HG02610 (cell line): ENCODE data around the gene HAGH.

Experiments
- ATAC-seq: cut with Tn5 transposase; IDR thresholded peaks from one replicate; pipeline ENCODE4 v1.9.1; 2021; ENCODE audit warnings: mild to moderate bottlenecking, moderate library complexity; ENCODE audit not compliant: unreplicated experiment

Gene HAGH

DNA sequence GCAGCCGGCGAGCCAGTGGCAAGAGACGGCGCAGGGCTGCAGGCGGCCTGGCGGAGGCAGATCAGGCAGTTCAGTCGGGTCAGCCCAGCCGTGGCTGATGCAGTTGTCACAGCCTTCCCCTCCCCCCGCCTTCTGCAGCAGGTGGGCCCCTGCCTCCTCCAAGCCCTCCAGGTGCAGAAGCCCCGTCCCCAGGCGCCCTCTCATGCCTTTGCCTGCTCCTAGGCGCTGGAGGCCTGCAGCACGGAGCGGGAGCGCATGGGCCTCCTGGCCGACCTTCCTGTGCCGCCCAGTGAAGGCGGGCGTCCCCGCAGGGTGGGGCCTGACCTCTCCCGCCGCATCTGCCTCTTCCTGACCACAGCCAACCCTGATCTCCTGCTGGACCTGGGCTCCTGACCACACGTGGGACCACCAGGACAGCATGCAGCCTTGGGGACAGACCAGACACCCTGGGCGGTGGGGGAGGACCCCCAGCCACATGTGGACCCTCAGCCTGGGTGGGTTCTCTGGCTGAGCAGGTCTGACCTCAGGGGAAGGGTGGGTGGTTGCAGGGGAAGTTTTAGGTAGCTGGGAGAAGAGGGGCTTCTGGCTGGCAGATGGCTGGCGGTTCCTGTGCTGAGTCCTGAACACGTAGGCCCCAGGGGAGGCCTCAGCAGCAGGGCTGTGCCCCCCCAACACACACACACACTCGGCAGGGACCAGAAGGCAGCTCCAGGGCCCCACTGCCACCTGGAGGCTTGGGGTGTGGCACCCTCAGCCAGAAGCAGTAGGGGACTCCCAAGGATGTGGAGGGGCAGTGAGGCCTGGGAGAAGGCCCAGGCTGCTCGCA, 50.6 kb downstream of the HAGH start:
- no peak for ATAC-seq

DNA sequence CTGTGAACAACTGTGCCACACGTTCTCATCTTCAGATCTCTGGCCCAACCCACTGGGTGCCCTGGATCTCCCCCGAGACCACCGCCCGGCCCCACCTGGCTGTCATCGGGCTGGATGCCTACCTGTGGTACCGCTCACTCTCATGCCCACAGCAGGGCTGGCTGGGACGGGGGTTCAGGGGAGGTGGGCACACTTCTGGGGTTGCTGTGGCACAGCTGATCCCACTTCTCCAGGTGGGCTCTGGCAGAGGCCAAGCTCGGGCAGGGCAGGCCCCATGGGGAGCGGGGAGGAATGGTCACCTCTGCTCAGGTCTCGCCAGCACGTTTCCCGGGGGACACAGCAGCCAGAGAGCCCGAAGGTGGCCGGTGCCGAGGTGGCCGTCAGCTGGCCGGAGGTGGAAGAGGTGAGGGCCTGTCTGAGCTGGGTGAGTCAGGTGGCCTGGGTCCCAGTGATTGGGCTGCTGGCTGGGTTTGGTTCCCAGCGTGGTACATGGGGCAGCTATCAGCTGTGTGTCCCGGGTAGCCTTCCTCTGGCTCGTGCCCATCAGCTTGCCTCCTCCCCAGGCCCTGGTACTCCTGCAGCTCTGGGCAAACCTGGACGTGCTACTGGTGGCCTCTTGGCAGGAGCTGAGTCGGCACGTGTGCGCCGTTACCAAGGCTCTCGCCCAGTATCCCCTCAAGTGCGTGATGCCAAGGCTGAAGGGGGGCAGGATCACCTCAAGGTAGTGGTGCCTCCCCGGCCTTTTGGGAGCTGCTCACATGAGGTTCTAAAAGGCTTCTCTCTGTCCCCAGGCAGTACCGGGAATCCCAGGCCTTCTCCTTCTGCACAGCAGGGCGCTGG, 51.4 kb downstream of the HAGH start:
- no peak for ATAC-seq

DNA sequence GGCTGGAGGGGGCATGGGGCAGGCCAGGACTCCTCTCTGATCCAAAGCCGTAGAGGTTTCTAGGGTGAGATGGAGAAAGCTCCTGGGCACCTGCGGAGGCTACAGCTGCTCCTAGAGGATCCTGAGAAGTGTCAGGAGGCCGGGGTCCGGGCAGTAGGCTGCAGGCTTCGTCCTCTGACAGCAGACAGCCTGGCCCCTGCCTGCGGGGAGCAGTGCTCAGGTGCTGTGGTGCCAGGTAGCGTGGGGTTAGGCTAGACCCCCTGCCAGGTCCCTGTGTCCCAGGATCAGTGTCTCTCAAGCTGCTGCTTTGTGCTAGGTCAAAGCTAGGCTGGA, 52.2 kb downstream of the HAGH start:
- ATAC-seq = no peak

GRCh38 chr16:1773703-1774447, 52.8 kb downstream of the HAGH start:
- ATAC-seq = no peak

- no peak for ATAC-seq
Observed at GRCh38 chr16:1772908-1773702, 53.5 kb downstream of the HAGH start, which contains the start of gene MRPS34. Gene MRPS34 (minus strand): TSS chr16:1773134. CDS start chr16:1773119, 15 bp downstream.

DNA sequence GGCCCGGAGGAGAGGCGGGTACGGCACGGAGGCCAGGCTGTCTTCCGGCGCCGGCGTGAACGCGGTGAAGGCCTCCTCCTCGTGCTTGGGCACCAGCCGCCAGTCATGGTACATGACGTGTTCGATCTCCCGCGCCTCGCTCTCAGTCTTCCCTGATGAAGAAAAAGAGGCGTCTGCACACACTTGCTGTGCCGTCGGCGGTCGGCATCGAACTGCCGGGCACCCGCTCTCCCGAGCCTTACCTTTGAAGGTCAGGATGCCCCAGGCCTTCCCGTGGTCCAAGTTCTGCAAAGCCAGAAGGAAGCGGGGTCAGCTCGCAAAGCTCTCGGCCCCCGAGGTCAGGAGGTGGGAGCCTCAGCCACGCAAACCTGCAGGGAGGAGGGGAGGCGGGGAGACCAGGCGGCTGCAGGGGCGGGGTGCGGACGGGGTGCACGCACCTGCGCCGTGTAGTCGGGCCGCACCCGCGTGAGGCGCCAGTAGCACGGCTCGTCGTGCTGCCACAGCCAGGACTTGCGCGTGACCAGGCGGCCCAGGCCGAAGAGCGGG, 54.2 kb downstream of the HAGH start, which contains the start of gene EME2:
Gene EME2, plus strand, starts transcription at position 449 of the 546 bp plus-strand sequence. CDS start 418 bp downstream, outside the sequence.
- no peak for ATAC-seq

- no peak for ATAC-seq
Observed at GRCh38 chr16:1771864-1772361, 54.7 kb downstream of the HAGH start.

GRCh38 chr16:1771188-1771863, 55.3 kb downstream of the HAGH start, which contains the start of gene NME3:
Gene NME3 (minus strand): TSS chr16:1771543. CDS start chr16:1771534, 9 bp downstream.
- no peak for ATAC-seq

DNA sequence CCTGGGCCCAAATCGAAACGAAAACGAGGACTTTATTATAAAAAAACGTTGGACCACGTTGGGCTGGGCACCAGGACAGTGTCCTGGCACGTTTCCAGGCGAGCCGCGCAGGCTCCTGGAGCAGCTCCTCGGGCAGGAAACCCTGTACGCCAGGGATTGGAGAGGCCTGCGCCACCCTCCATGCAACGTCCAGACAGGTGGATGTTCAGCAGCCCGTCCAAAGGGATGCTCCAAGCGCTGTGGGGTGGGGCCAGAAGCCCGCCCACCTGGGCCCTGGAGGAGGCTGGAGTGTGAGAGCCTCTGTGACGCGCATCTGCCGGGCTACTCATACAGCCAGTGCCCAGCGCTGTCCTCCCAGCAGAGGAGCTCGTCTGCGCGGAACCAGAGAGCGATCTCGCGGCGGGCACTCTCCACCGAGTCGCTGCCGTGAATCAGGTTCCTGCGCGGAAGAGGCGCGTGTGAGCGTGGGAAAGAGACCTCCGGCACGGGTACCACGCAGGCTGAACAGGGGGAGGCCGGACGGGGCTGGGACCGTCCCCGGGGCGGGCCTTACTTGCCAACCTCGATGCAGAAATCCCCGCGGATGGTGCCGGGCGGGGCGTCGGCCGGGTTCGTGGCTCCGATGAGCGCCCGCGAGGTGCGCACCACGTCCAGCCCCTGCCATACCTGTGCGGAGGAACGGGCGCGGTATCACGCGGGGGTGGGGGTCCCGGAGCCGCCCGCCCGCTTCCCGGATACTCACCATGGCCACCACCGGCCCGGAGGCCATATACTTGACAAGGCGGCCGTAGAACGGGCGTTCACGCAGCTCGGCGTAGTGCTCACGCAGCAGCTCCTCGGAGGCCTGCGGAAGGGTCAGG, 56.1 kb downstream of the HAGH start:
- no peak for ATAC-seq

DNA sequence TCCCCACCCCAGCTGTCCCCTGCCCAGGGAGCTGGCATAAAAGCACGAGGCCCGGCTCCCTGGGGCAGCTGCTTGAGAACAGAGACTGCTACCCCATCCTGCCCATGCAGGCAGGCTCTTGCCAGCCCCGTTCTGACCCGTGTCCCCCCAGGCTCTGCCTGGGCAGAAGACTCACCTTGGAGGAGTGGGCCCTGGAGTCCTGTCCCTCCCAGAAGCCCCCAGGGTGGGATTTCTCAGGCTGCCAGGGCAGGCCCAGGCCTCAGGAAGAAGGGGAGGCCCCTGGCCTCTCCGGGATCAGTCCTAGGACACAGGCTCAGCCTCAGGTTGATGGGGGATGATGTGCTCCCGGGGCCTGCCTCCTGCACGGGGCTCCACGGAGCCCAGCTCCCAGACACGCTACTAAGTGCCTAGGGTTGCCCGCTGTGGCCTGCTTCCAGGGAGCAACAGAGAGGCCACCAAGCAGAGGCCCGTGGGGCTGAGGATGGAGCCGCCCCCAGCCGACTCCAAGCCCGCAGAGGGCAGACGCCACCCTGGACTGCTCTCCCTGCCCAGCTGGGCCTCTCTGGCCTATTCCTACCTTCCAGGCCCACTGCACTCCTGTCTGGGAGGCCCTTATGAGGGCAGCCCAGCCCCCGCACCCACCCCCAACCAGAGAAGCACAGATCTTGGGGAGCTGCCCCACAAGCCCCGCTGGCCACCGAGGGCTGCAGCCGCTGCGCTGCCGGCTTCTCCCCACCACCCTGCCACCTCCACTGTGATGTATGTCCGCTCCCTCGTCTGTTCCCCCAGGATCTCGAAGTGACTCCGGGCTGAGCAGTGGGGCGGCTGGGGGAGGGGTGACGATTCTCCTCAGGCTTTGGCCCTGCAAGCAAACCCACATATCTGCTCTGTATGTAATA, 57.0 kb downstream of the HAGH start:
- no peak for ATAC-seq

DNA sequence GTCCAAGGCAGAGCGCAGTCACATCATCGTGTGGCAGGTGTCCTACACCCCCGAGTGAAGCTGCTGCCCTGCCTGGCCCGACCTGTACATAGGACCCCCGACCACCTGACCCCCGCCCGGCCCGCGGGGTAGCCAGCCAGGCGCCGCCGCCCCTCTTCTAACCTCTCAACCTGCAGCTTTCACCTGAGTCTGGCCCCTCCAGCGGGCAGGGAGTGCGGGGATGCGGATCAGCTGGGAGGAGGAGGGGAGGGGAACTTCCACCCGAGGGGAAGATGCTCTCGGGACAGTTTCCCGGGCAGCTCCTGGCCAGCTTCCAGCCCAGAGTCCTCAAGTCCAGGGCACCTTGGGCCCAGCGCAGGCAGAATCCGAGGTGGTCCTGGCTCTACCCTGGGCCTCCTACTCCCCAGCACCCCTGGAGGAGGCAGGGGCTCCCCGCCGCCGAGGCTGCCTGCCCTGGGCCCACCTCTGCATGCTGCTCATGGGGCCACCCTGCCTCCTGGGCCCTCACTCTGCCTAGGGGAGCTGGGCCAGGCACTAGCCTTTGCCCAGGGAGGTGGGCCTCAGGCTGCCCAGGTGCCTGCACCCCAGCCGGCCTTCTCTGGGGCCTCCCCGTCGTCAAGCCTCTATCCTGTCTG, 57.7 kb downstream of the HAGH start:
- no peak for ATAC-seq

GRCh38 chr16:1768061-1768766, 58.4 kb downstream of the HAGH start:
- no peak for ATAC-seq

DNA sequence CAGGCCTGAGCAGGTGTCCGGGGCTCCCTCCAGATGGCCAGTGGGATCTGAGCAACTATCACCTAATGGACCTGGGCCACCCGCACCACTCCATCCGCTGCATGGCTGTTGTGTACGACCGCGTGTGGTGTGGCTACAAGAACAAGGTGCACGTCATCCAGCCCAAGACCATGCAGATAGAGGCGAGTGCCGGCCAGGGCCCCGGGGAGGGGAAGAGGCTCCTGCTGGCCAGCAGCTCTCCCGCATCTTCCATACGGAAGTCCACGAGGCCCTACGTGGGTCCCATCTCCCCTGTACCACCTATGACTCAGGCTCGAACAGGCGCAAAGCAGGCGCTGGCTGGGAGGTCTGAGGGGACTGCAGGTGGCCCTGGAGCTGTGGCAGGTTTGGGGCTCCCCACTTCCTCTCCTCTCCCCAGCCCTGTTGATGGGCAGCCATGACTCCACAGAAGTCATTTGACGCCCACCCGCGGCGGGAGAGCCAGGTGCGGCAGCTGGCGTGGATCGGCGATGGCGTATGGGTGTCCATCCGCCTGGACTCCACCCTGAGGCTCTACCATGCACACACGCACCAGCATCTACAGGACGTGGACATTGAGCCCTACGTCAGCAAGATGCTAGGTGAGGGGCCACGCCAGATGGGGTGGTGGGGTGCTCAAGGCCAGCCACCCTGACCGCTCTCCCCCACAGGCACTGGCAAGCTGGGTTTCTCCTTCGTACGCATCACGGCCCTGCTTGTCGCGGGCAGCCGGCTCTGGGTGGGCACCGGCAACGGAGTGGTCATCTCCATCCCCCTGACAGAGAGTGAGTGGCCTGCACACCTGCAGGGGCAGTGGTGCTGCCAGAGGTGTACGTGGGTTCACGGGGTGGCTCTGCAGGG, 59.3 kb downstream of the HAGH start:
- ATAC-seq = no peak

GRCh38 chr16:1766701-1767100, 59.9 kb downstream of the HAGH start:
- no peak for ATAC-seq

GRCh38 chr16:1766231-1766630, 60.4 kb downstream of the HAGH start:
- no peak for ATAC-seq
